HG03064 (cell line): ENCODE results near the gene IFT80.
"Not testable (repeated sequence)": the region's sequence is repeated elsewhere in the genome, so short reads cannot be mapped to it uniquely, and the experiment has no call there.

Experiments used
- ATAC-seq: cut with Tn5 transposase; IDR thresholded peaks from one replicate; pipeline ENCODE4 v1.9.1; 2021; ENCODE audit warnings: low read depth; ENCODE audit not compliant: unreplicated experiment

Gene IFT80

GRCh38 chr3:160369784-160370183 lies 29.2 kb downstream of the IFT80 start:
- no peak for ATAC-seq

GRCh38 chr3:160368804-160369203 lies 30.2 kb downstream of the IFT80 start:
- no peak for ATAC-seq

- no peak for ATAC-seq
Observed at GRCh38 chr3:160365869-160366522, 33.0 kb downstream of the IFT80 start.

- ATAC-seq: not testable (repeated sequence)
Observed at GRCh38 chr3:160362896-160363295, 36.1 kb downstream of the IFT80 start.

- ATAC-seq: no peak
Observed at GRCh38 chr3:160355826-160356225, 43.2 kb downstream of the IFT80 start.

GRCh38 chr3:160346511-160346910 lies 52.5 kb downstream of the IFT80 start:
- ATAC-seq: no peak

- ATAC-seq: no peak
Observed at GRCh38 chr3:160343132-160343531, 55.9 kb downstream of the IFT80 start.

GRCh38 chr3:160340351-160340750 lies 58.7 kb downstream of the IFT80 start:
- no peak for ATAC-seq

- ATAC-seq: no peak
Observed at GRCh38 chr3:160331127-160331937, 67.7 kb downstream of the IFT80 start.

GRCh38 chr3:160330690-160331089 lies 68.3 kb downstream of the IFT80 start:
- no peak for ATAC-seq

- no peak for ATAC-seq
Observed at GRCh38 chr3:160330109-160330508, 68.9 kb downstream of the IFT80 start.

- not testable (repeated sequence) for ATAC-seq
Observed at GRCh38 chr3:160326286-160326685, 72.7 kb downstream of the IFT80 start.

- not testable (repeated sequence) for ATAC-seq
Observed at GRCh38 chr3:160321821-160322220, 77.2 kb downstream of the IFT80 start.

GRCh38 chr3:160319322-160319721 lies 79.7 kb downstream of the IFT80 start:
- no peak for ATAC-seq

GRCh38 chr3:160314995-160315394 lies 84.0 kb downstream of the IFT80 start:
- no peak for ATAC-seq

- ATAC-seq: no peak
Observed at GRCh38 chr3:160312014-160312624, 86.9 kb downstream of the IFT80 start.

GRCh38 chr3:160302806-160303205 lies 96.2 kb downstream of the IFT80 start:
- ATAC-seq: no peak

- ATAC-seq: no peak
Observed at GRCh38 chr3:160296591-160296990, 102.4 kb downstream of the IFT80 start.

GRCh38 chr3:160291909-160292299 lies 107.1 kb downstream of the IFT80 start:
- ATAC-seq: no peak

GRCh38 chr3:160291290-160291908 lies 107.6 kb downstream of the IFT80 start:
- no peak for ATAC-seq

GRCh38 chr3:160287666-160288065 lies 111.4 kb downstream of the IFT80 start:
- no peak for ATAC-seq
